H1 (cell line): ENCODE data around the gene MAPKAPK2. TPM values are rescaled to one million over a fixed set of nuclear protein-coding genes. Genes with fewer than 3 reads are reported as not detected.
A peak's percentile ranks its signal among the peaks of the same experiment; 100 is the strongest.

ENCODE experiments used
- CTCF ChIA-PET: fragments of 300-600 bp; sonication (Branson Sonifier 250); formaldehyde crosslinking; loops from one replicate; lab custom pipeline; 2021; ENCODE audit not compliant: partially characterized antibody; lab: Charles Lee
- POLR2A ChIA-PET: fragments of 300-600 bp; sonication (Branson Sonifier 250); formaldehyde crosslinking; loops from one replicate; lab custom pipeline; 2021; ENCODE audit warnings: inconsistent platforms; ENCODE audit not compliant: partially characterized antibody; lab: Charles Lee
- DNase-seq, 2 experiments: peaks; one replicate each; pipeline versions ENCODE4 v3.0.0 to v3.0.0-alpha.2; 2010 to 2022; ENCODE audit warnings: low spot score in 2 of 2, low read depth in 1 of 2, mixed read lengths in 1 of 2
- FAIRE-seq: peaks from 2 replicates; lab custom pipeline; 2011; peaks lifted over from hg19 to GRCh38; lab: Jason Lieb, UNC
- H2AFZ ChIP-seq: 2 replicates; pipeline ENCODE4 v1.8.1; 2012; ENCODE audit warnings: low read length, inconsistent platforms
- H2AK5ac ChIP-seq: 2 replicates; pipeline ENCODE4 v1.6.1; 2013; ENCODE audit warnings: low read depth, low read length
- H2BK120ac ChIP-seq: replicated peaks from 2 replicates; pipeline ENCODE3; 2013; ENCODE audit warnings: low read depth, low read length, inconsistent platforms
- H2BK12ac ChIP-seq: 2 replicates; pipeline ENCODE4 v1.6.1; 2013; ENCODE audit warnings: low read depth, low read length
- H2BK15ac ChIP-seq: 2 replicates; pipeline ENCODE4 v1.6.1; 2013; ENCODE audit warnings: low read length
- H2BK20ac ChIP-seq: 2 replicates; pipeline ENCODE4 v1.6.1; 2013; ENCODE audit warnings: low read length
- H2BK5ac ChIP-seq: 2 replicates; pipeline ENCODE4 v1.6.1; 2013; ENCODE audit warnings: low read depth, low read length
- H3K14ac ChIP-seq: 2 replicates; pipeline ENCODE4 v1.6.1; 2013; ENCODE audit warnings: inconsistent platforms; ENCODE audit not compliant: insufficient read length
- H3K18ac ChIP-seq: 2 replicates; pipeline ENCODE4 v1.6.1; 2013; ENCODE audit warnings: low read length; ENCODE audit errors: extremely low read depth
- H3K23ac ChIP-seq: 2 replicates; pipeline ENCODE4 v1.6.1; 2013; ENCODE audit warnings: inconsistent platforms; ENCODE audit not compliant: insufficient read length
- H3K23me2 ChIP-seq: 2 replicates; pipeline ENCODE4 v1.6.1; 2013; ENCODE audit warnings: low read depth, low read length
- H3K27ac ChIP-seq: 2 replicates; pipeline ENCODE4 v1.6.1; 2011; ENCODE audit warnings: low read depth, low read length, inconsistent platforms
- H3K27me3 ChIP-seq, 4 experiments: replicated peaks in 1 of 4; 1 replicate in 1 of 4; 2 replicates in 3 of 4; pipeline versions ENCODE4 v1.6.1 to v1.8.1; 2011 to 2013; ENCODE audit warnings: low read length in 3 of 4, mild to moderate bottlenecking in 3 of 4, inconsistent platforms in 2 of 4, mixed read lengths in 2 of 4, moderate library complexity in 1 of 4; ENCODE audit not compliant: control insufficient read depth in 3 of 4, insufficient read depth in 3 of 4; ENCODE audit errors: extremely low read depth in 1 of 4
- H3K36me3 ChIP-seq, 4 experiments: 2 replicates each; pipeline versions ENCODE4 v1.6.1 to v1.8.1; 2011 to 2013; ENCODE audit warnings: mild to moderate bottlenecking in 4 of 4, low read length in 3 of 4, moderate library complexity in 2 of 4, control low read depth in 1 of 4, inconsistent platforms in 1 of 4; ENCODE audit not compliant: insufficient read depth in 4 of 4, control insufficient read depth in 2 of 4
- H3K4ac ChIP-seq: replicated peaks from 2 replicates; pipeline ENCODE3; 2013; ENCODE audit warnings: low read length, low read depth, mixed read lengths, inconsistent platforms; ENCODE audit not compliant: insufficient read length
- H3K4me1 ChIP-seq, 4 experiments: replicated peaks in 1 of 4; 1 replicate in 1 of 4; 2 replicates in 3 of 4; pipeline versions ENCODE4 v1.6.1 to v1.8.1; 2011 to 2013; ENCODE audit warnings: low read length in 3 of 4, inconsistent platforms in 2 of 4, mixed read lengths in 1 of 4; ENCODE audit not compliant: insufficient read depth in 4 of 4, control insufficient read depth in 3 of 4
- H3K4me2 ChIP-seq, 2 experiments: 2 replicates each; pipeline versions ENCODE4 v1.6.1 to v1.8.1; 2011 to 2013; ENCODE audit warnings: low read depth in 2 of 2, low read length in 2 of 2, control low read depth in 1 of 2, inconsistent platforms in 1 of 2, mild to moderate bottlenecking in 1 of 2; ENCODE audit not compliant: insufficient read depth in 1 of 2
- H3K4me3 ChIP-seq, 4 experiments: fragments of 200-600, 300-600 bp in 1 of 4; sonication (generic), shearing (Covaris generic), sonication (Bioruptor Twin) in 1 of 4; 2 replicates each; pipeline versions ENCODE4 v1.5.1 to v1.8.1; 2011 to 2016; ENCODE audit warnings: low read length in 4 of 4, low read depth in 3 of 4, control low read depth in 2 of 4, inconsistent platforms in 2 of 4, mild to moderate bottlenecking in 2 of 4, mixed read lengths in 1 of 4, moderate library complexity in 1 of 4; ENCODE audit not compliant: insufficient read depth in 2 of 4; ENCODE audit errors: extremely low read depth in 1 of 4
- H3K56ac ChIP-seq: replicated peaks from 2 replicates; pipeline ENCODE3; 2013; ENCODE audit warnings: low read depth, mild to moderate bottlenecking, mixed read lengths, low read length, inconsistent platforms; ENCODE audit not compliant: insufficient read length
- H3K79me1 ChIP-seq: 2 replicates; pipeline ENCODE4 v1.6.1; 2013; ENCODE audit warnings: low read depth, low read length, control low read depth
- H3K79me2 ChIP-seq, 2 experiments: 2 replicates each; pipeline versions ENCODE4 v1.6.1 to v1.8.1; 2012 to 2013; ENCODE audit warnings: low read length in 2 of 2, mild to moderate bottlenecking in 2 of 2, inconsistent platforms in 1 of 2; ENCODE audit not compliant: insufficient read depth in 2 of 2, control insufficient read depth in 1 of 2
- H3K9ac ChIP-seq, 4 experiments: replicated peaks in 1 of 4; 1 replicate in 1 of 4; 2 replicates in 3 of 4; pipeline versions ENCODE4 v1.6.1 to v1.8.1; 2011 to 2013; ENCODE audit warnings: low read depth in 3 of 4, low read length in 3 of 4, control low read depth in 2 of 4, mild to moderate bottlenecking in 2 of 4, moderate library complexity in 2 of 4, inconsistent platforms in 1 of 4; ENCODE audit errors: extremely low read depth in 1 of 4
- H3K9me3 ChIP-seq, 2 experiments: 2 replicates each; pipeline versions ENCODE4 v1.6.1 to v1.8.1; 2012 to 2013; ENCODE audit warnings: mild to moderate bottlenecking in 2 of 2, moderate library complexity in 2 of 2, control low read depth in 1 of 2, inconsistent platforms in 1 of 2, low read depth in 1 of 2, low read length in 1 of 2, mixed read lengths in 1 of 2; ENCODE audit not compliant: insufficient read depth in 2 of 2
- H4K20me1 ChIP-seq, 2 experiments: replicated peaks in 1 of 2; 2 replicates each; pipeline versions ENCODE3 to v1.8.1; 2011 to 2013; ENCODE audit warnings: inconsistent platforms in 2 of 2, low read length in 2 of 2, mild to moderate bottlenecking in 1 of 2; ENCODE audit not compliant: insufficient read depth in 2 of 2, control insufficient read depth in 1 of 2
- H4K5ac ChIP-seq: 2 replicates; pipeline ENCODE4 v1.6.1; 2013; ENCODE audit warnings: low read length, low read depth, mixed read lengths, inconsistent platforms; ENCODE audit not compliant: insufficient read length
- H4K8ac ChIP-seq: 2 replicates; pipeline ENCODE4 v1.8.0; 2013; ENCODE audit warnings: mild to moderate bottlenecking, moderate library complexity, low read length, inconsistent platforms; ENCODE audit not compliant: insufficient read depth; ENCODE audit errors: extremely low read depth
- H4K91ac ChIP-seq: replicated peaks from 2 replicates; pipeline ENCODE3; 2013; ENCODE audit warnings: low read length, mixed read lengths, inconsistent platforms; ENCODE audit not compliant: insufficient read length
- E2F6 ChIP-seq: IDR thresholded peaks from 2 replicates; pipeline ENCODE4 v1.6.1; 2012; ENCODE audit warnings: inconsistent platforms
- EZH2 ChIP-seq: fragments of 200-600 bp; sonication (generic); IDR thresholded peaks from 2 replicates; pipeline ENCODE4 v1.7.1; 2012; ENCODE audit warnings: low read depth, mild to moderate bottlenecking, moderate library complexity, low read length, inconsistent platforms; ENCODE audit not compliant: severe bottlenecking
- TEAD4 ChIP-seq: IDR thresholded peaks from 2 replicates; pipeline ENCODE4 v1.6.1; 2012; ENCODE audit warnings: low read depth, low read length, inconsistent platforms, mixed read lengths
- WGBS, 2 experiments: shearing (Covaris generic) in 1 of 2; methylation state at CpG; one replicate each; pipeline versions ENCODE4 v1.1.6 to v1.1.7; 2013 to 2015; ENCODE audit warnings: low lambda C conversion rate in 2 of 2, mixed read lengths in 2 of 2, inconsistent platforms in 1 of 2, low coverage in 1 of 2, missing lambda C conversion rate in 1 of 2; ENCODE audit not compliant: insufficient replicate concordance in 2 of 2, insufficient coverage in 1 of 2, insufficient read length in 1 of 2; ENCODE audit errors: extremely low coverage in 1 of 2, missing lambda C conversion rate in 1 of 2; 5-methylcytosine and 5-hydroxymethylcytosine counted together
- polyA plus RNA-seq, 7 experiments: library from polyadenylated mRNA; depleted of rRNA in 3 of 7; stranded (reverse) in 5 of 7; unstranded in 2 of 7; fragments of >200 nt in 5 of 7; fragments of 200-250 nt in 2 of 7; gene quantifications; 1 replicate in 5 of 7; 2 replicates in 1 of 7; 4 replicates in 1 of 7; pipeline versions ENCODE4 v1.2.1 to v1.2.3, GENCODE V29; 2011 to 2013; ENCODE audit warnings: missing spikeins in 2 of 7, mixed read lengths in 2 of 7
- total RNA-seq: library from RNA; stranded (reverse); fragmentation: NEBNext Ultra II Directional; extraction: Animal tissue kit (Norgen Biotek cat#: 25700); gene quantifications from 2 replicates; pipeline ENCODE4 v1.2.1, GENCODE V29; 2021

MAPKAPK2 gene
- total and polyA plus RNA-seq, 2 of the 8 experiments (the other 6 are each of a cell fraction or from before 2014, with no cell fraction given): 27.5 to 44.9 TPM

GRCh38 chr1:206766251-206766856 lies 81.6 kb downstream of the MAPKAPK2 start:
- Histone ChIP-seq H3K9ac (no peak overlapping the region), H4K20me1 (no peaks in the 10 kb centered on the region), H3K23me2 (no peaks in the 10 kb centered on the region), H3K9me3 (no peaks in the 10 kb centered on the region), H2BK15ac (no peak overlapping the region), H2AK5ac (no peak overlapping the region), H3K4me2 (no peak overlapping the region), H2BK20ac (no peak overlapping the region), H2BK12ac (no peak overlapping the region), H3K4ac (no peak overlapping the region), H3K18ac (no peak overlapping the region), H3K14ac (no peak overlapping the region), H3K4me1 (no peaks in the 10 kb centered on the region; a peak in 1 of 7 replicates), H3K4me3 (no peak overlapping the region), H3K27ac (no peak overlapping the region), H2BK120ac (no peak overlapping the region), H4K91ac (no peak overlapping the region), H3K36me3 (no peaks in the 10 kb centered on the region), H4K5ac (no peak overlapping the region), H2BK5ac (no peak overlapping the region), H2AFZ (no peak overlapping the region), H3K27me3 (peaks cover 0 to 2% (median 0%) of the 10 kb centered on the region in 4 experiments; a peak in 1 of 7 replicates), H3K56ac (no peak overlapping the region), H3K79me1 (no peaks in the 10 kb centered on the region), H3K79me2 (no peaks in the 10 kb centered on the region), H3K23ac (no peak overlapping the region), H4K8ac (no peak overlapping the region)
- ChIA-PET POLR2A (no interaction called here), CTCF (interaction anchor here (0.7 to 4.7 kb wide), 12 partner anchors 21 to 216 kb away, joined by 3 to 18 read pairs (median 5); partner anchors contain the start of gene IL20)
- FAIRE-seq (no peak), DNase-seq (no peak)
- 0 out of 2 replicates have a peak, but pooled peaks have one; percentile 22 for TF ChIP-seq E2F6
- TF ChIP-seq EZH2: no peak
- no peak for TF ChIP-seq TEAD4
- 81% methylated on average over 8 of the region's 8 CpGs; no CpG with 5 or more reads in 1 of the 2 experiments for WGBS, 2 experiments
